PFSK-1 (cell line): Measurements from ENCODE around the gene CKAP2L.

Source experiments
- FOXP2 ChIP-seq: optimal IDR thresholded peaks from 2 replicates; pipeline ENCODE3; 2011; ENCODE audit warnings: borderline replicate concordance, control low read depth, inconsistent platforms; ENCODE audit not compliant: insufficient read depth; ENCODE audit errors: extremely low read length, extremely low read depth
- POLR2AphosphoS5 ChIP-seq: IDR thresholded peaks from 2 replicates; pipeline ENCODE4 v1.6.1; 2012; ENCODE audit warnings: low read depth, mild to moderate bottlenecking, control low read depth, low read length, moderate library complexity
- REST ChIP-seq, 2 experiments: IDR thresholded peaks; 2 replicates each; pipeline versions ENCODE4 v1.6.1 to v1.8.0; 2011 to 2012; ENCODE audit warnings: low read depth in 2 of 2, low read length in 2 of 2, control low read depth in 1 of 2, inconsistent platforms in 1 of 2, mild to moderate bottlenecking in 1 of 2, moderate library complexity in 1 of 2; ENCODE audit not compliant: insufficient read depth in 1 of 2
- SIN3A ChIP-seq: IDR thresholded peaks from 2 replicates; pipeline ENCODE4 v1.6.1; 2012; ENCODE audit warnings: mild to moderate bottlenecking, low read length, moderate library complexity, borderline replicate concordance; ENCODE audit not compliant: insufficient read depth
- TAF1 ChIP-seq: IDR thresholded peaks from 2 replicates; pipeline ENCODE4 v1.6.1; 2012; ENCODE audit warnings: low read length, control low read depth, borderline replicate concordance; ENCODE audit not compliant: insufficient read depth

CKAP2L gene

GRCh38 chr2:112749755-112750559 lies 14.5 kb downstream of the CKAP2L start:
- TF ChIP-seq TAF1 (no peak), SIN3A (no peak), REST (IDR thresholded peaks at IDR 0.05; ENCODE audit: insufficient read depth in 1 of 2, low read depth in 2 of 2, low read length in 2 of 2) (no peak), POLR2AphosphoS5 (no peak), FOXP2 (no peak)

- no peak for TF ChIP-seq TAF1
- no peak for TF ChIP-seq SIN3A
- no peak for TF ChIP-seq FOXP2
- no peak for TF ChIP-seq POLR2AphosphoS5
- TF ChIP-seq REST (IDR thresholded peaks at IDR 0.05; ENCODE audit: insufficient read depth in 1 of 2, low read depth in 2 of 2, low read length in 2 of 2): no peak
Measured at GRCh38 chr2:112740527-112740926, 23.9 kb downstream of the CKAP2L start.

- TF ChIP-seq TAF1 (no peak), SIN3A (no peak), FOXP2 (no peak), POLR2AphosphoS5 (no peak), REST (IDR thresholded peaks at IDR 0.05; ENCODE audit: insufficient read depth in 1 of 2, low read depth in 2 of 2, low read length in 2 of 2) (no peak)
Measured at GRCh38 chr2:112737542-112738232, 26.7 kb downstream of the CKAP2L start.

- no peak for TF ChIP-seq POLR2AphosphoS5
- TF ChIP-seq SIN3A: no peak
- TF ChIP-seq FOXP2: no peak
- no peak for TF ChIP-seq REST (IDR thresholded peaks at IDR 0.05; ENCODE audit: insufficient read depth in 1 of 2, low read depth in 2 of 2, low read length in 2 of 2)
- TF ChIP-seq TAF1: no peak
Measured at GRCh38 chr2:112733871-112734270, 30.5 kb downstream of the CKAP2L start.

- TF ChIP-seq POLR2AphosphoS5 (no peak), SIN3A (no peak), FOXP2 (no peak), REST (IDR thresholded peaks at IDR 0.05; ENCODE audit: insufficient read depth in 1 of 2, low read depth in 2 of 2, low read length in 2 of 2) (no peak), TAF1 (no peak)
Measured at GRCh38 chr2:112733456-112733855, 31.0 kb downstream of the CKAP2L start.
